ENCODE measurements around the gene NUPR1.

GRCh38 chr16:28529124-28529523 lies 9.7 kb downstream of the NUPR1 start:
- TF ChIP-seq CTCF (IDR thresholded peaks at IDR 0.05) (no peak), POLR2A (IDR thresholded peaks at IDR 0.05) (no peak)
